Liver (tissue), 9 donors: ENCODE data around the gene RASA1. TPM values are rescaled to one million over a fixed set of nuclear protein-coding genes. Genes with fewer than 3 reads are reported as not detected.

ENCODE experiments used
- DNase-seq: peaks from one replicate; pipeline ENCODE4 v3.0.0-alpha.2; 2017; ENCODE audit warnings: low spot score
- H3K27ac ChIP-seq, 2 donors: one replicate each; pipeline ENCODE4 v1.7.0; 2013; ENCODE audit warnings: inconsistent platforms in 2 of 2, low read length in 2 of 2, control low read depth in 1 of 2, low read depth in 1 of 2, mild to moderate bottlenecking in 1 of 2
- H3K27me3 ChIP-seq, 4 donors: one replicate each; pipeline versions ENCODE4 v1.6.1 to v1.7.0; 2013; ENCODE audit warnings: low read length in 3 of 4, inconsistent platforms in 1 of 4, mild to moderate bottlenecking in 1 of 4, moderate library complexity in 1 of 4; ENCODE audit not compliant: control insufficient read depth in 4 of 4, insufficient read depth in 4 of 4
- H3K36me3 ChIP-seq, 4 donors: one replicate each; pipeline versions ENCODE4 v1.6.1 to v1.7.0; 2013; ENCODE audit warnings: low read length in 3 of 4, mild to moderate bottlenecking in 3 of 4, low read depth in 1 of 4, moderate library complexity in 1 of 4; ENCODE audit not compliant: control insufficient read depth in 4 of 4, insufficient read depth in 3 of 4
- H3K4me1 ChIP-seq, 4 donors: one replicate each; pipeline versions ENCODE4 v1.6.1 to v1.7.0; 2013; ENCODE audit warnings: low read length in 3 of 4, mild to moderate bottlenecking in 3 of 4, moderate library complexity in 1 of 4; ENCODE audit not compliant: control insufficient read depth in 4 of 4, insufficient read depth in 4 of 4
- H3K4me3 ChIP-seq, 3 donors: one replicate each; pipeline versions ENCODE4 v1.6.1 to v1.7.0; 2013; ENCODE audit warnings: low read length in 3 of 3, control low read depth in 1 of 3, low read depth in 1 of 3, mild to moderate bottlenecking in 1 of 3
- H3K9ac ChIP-seq, 2 donors: one replicate each; pipeline ENCODE4 v1.7.0; 2013; ENCODE audit warnings: low read length in 2 of 2, mild to moderate bottlenecking in 2 of 2, moderate library complexity in 2 of 2, control low read depth in 1 of 2, low read depth in 1 of 2
- H3K9me3 ChIP-seq, 4 donors: one replicate each; pipeline versions ENCODE4 v1.6.1 to v1.7.0; 2013; ENCODE audit warnings: low read length in 3 of 4; ENCODE audit not compliant: control insufficient read depth in 4 of 4
- EGR1 ChIP-seq, 2 donors: IDR thresholded peaks; 2 replicates each; pipeline ENCODE4 v1.6.1; 2016 to 2018; ENCODE audit warnings: antibody characterized with exemption in 2 of 2, low read depth in 2 of 2
- FOXA1 ChIP-seq: IDR thresholded peaks from 2 replicates; pipeline ENCODE4 v1.6.1; 2016; ENCODE audit warnings: antibody characterized with exemption
- FOXA2 ChIP-seq: IDR thresholded peaks from 2 replicates; pipeline ENCODE4 v1.6.1; 2016; ENCODE audit warnings: antibody characterized with exemption
- GABPA ChIP-seq, 2 donors: IDR thresholded peaks in 1 of 2; conservative IDR thresholded peaks in 1 of 2; 2 replicates each; pipeline ENCODE4 v1.6.1; 2016; ENCODE audit warnings: antibody characterized with exemption in 2 of 2, mild to moderate bottlenecking in 1 of 2, moderate library complexity in 1 of 2
- HNF4A ChIP-seq, 2 donors: conservative IDR thresholded peaks; 2 replicates each; pipeline ENCODE4 v1.6.1; 2016; ENCODE audit warnings: antibody characterized with exemption in 2 of 2, mild to moderate bottlenecking in 2 of 2
- HNF4G ChIP-seq: IDR thresholded peaks from 2 replicates; pipeline ENCODE4 v1.6.1; 2016; ENCODE audit warnings: antibody characterized with exemption
- JUND ChIP-seq, 2 donors: IDR thresholded peaks; 2 replicates each; pipeline ENCODE4 v1.6.1; 2016; ENCODE audit warnings: antibody characterized with exemption in 2 of 2
- NR2F2 ChIP-seq: IDR thresholded peaks from 2 replicates; pipeline ENCODE4 v1.6.1; 2016; ENCODE audit warnings: antibody characterized with exemption
- RAD21 ChIP-seq, 2 donors: IDR thresholded peaks; 2 replicates each; pipeline ENCODE4 v1.6.1; 2016; ENCODE audit warnings: antibody characterized with exemption in 2 of 2, mild to moderate bottlenecking in 2 of 2
- REST ChIP-seq: IDR thresholded peaks from 2 replicates; pipeline ENCODE4 v1.6.1; 2016; ENCODE audit warnings: antibody characterized with exemption, mild to moderate bottlenecking
- RXRA ChIP-seq, 2 donors: IDR thresholded peaks; 2 replicates each; pipeline ENCODE4 v1.6.1; 2017 to 2018; ENCODE audit warnings: antibody characterized with exemption in 2 of 2, mild to moderate bottlenecking in 1 of 2
- SP1 ChIP-seq: IDR thresholded peaks from 2 replicates; pipeline ENCODE4 v1.6.1; 2018; ENCODE audit warnings: antibody characterized with exemption, mild to moderate bottlenecking
- TAF1 ChIP-seq: conservative IDR thresholded peaks from 2 replicates; pipeline ENCODE4 v1.6.1; 2016; ENCODE audit warnings: antibody characterized with exemption, mild to moderate bottlenecking
- YY1 ChIP-seq: IDR thresholded peaks from 2 replicates; pipeline ENCODE4 v1.6.1; 2016; ENCODE audit warnings: antibody characterized with exemption, mild to moderate bottlenecking
- WGBS: extraction: QIAGEN DNeasy Blood & Tissue Kit; methylation state at CpG from one replicate; pipeline ENCODE4 v1.1.7; 2013; 5-methylcytosine and 5-hydroxymethylcytosine counted together
- polyA plus RNA-seq, 2 donors: library from polyadenylated mRNA; stranded (reverse) in 1 of 2; unstranded in 1 of 2; fragments of 200-250 nt in 1 of 2; fragments of >200 nt in 1 of 2; fragmentation: Nextera tagmentation in 1 of 2; extraction: Ambion mirVana in 1 of 2; gene quantifications; one replicate each; pipeline versions ENCODE4 v1.2.1 to v1.2.3, GENCODE V29; 2013 to 2015
- total RNA-seq, 2 donors: library from RNA; depleted of rRNA; stranded (reverse); fragments of >200 nt; gene quantifications; one replicate each; pipeline ENCODE4 v1.2.3, GENCODE V29; 2014
- TF ChIP-seq, protein P1 (sequence below): fragments of 150-350 bp; IDR thresholded peaks from 2 replicates; pipeline ENCODE4 v1.5.1; 2017; ENCODE audit warnings: improper control_type of control experiment, low read depth, low read length; ENCODE audit not compliant: missing input control
- TF ChIP-seq, protein P2 (sequence below): IDR thresholded peaks from 2 replicates; pipeline ENCODE4 v1.6.1; 2016; ENCODE audit warnings: antibody characterized with exemption
- TF ChIP-seq, protein P3 (sequence below): IDR thresholded peaks from 2 replicates; pipeline ENCODE4 v1.6.1; 2016; ENCODE audit warnings: antibody characterized with exemption
- donor health status: healthy.
- donor health status: healthy.
- donor health status: healthy.
- donor health status: healthy.
- donor health status: healthy.

The RASA1 gene
- total and polyA plus RNA-seq, 4 donors: 3.7 to 18.1 (median 7.0) TPM

- Histone ChIP-seq H3K36me3 (no peaks in the 10 kb centered on the region), H3K27ac (no peak overlapping the region), H3K4me3 (no peak overlapping the region), H3K9me3 (no peaks in the 10 kb centered on the region), H3K4me1 (no peaks in the 10 kb centered on the region), H3K9ac (no peak overlapping the region), H3K27me3 (no peaks in the 10 kb centered on the region)
- WGBS: 93% methylated on average over 2 of the region's 2 CpGs
- TF ChIP-seq GABPA (IDR thresholded peaks at IDR 0.05 in 1 of 2, conservative IDR thresholded peaks at IDR 0.05 in 1 of 2) (no peak), RXRA (IDR thresholded peaks at IDR 0.05) (no peak), RAD21 (IDR thresholded peaks at IDR 0.05) (no peak), EGR1 (IDR thresholded peaks at IDR 0.05; ENCODE audit: low read depth in 2 of 2) (no peak), REST (no peak), NR2F2 (no peak), HNF4G (no peak), HNF4A (conservative IDR thresholded peaks at IDR 0.05) (no peak), TAF1 (no peak), JUND (IDR thresholded peaks at IDR 0.05) (no peak)
- TF ChIP-seq, protein P1, sequence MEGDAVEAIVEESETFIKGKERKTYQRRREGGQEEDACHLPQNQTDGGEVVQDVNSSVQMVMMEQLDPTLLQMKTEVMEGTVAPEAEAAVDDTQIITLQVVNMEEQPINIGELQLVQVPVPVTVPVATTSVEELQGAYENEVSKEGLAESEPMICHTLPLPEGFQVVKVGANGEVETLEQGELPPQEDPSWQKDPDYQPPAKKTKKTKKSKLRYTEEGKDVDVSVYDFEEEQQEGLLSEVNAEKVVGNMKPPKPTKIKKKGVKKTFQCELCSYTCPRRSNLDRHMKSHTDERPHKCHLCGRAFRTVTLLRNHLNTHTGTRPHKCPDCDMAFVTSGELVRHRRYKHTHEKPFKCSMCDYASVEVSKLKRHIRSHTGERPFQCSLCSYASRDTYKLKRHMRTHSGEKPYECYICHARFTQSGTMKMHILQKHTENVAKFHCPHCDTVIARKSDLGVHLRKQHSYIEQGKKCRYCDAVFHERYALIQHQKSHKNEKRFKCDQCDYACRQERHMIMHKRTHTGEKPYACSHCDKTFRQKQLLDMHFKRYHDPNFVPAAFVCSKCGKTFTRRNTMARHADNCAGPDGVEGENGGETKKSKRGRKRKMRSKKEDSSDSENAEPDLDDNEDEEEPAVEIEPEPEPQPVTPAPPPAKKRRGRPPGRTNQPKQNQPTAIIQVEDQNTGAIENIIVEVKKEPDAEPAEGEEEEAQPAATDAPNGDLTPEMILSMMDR: no peak
- TF ChIP-seq, protein P2, sequence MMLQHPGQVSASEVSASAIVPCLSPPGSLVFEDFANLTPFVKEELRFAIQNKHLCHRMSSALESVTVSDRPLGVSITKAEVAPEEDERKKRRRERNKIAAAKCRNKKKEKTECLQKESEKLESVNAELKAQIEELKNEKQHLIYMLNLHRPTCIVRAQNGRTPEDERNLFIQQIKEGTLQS: no peak
- TF ChIP-seq, protein P3, sequence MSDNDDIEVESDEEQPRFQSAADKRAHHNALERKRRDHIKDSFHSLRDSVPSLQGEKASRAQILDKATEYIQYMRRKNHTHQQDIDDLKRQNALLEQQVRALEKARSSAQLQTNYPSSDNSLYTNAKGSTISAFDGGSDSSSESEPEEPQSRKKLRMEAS: no peak
- no peak for DNase-seq
These were observed 37.9 kb upstream of the RASA1 start for GRCh38 chr5:87229780-87230179.

- DNase-seq: no peak
- Histone ChIP-seq H3K4me3 (no peak overlapping the region), H3K4me1 (no peaks in the 10 kb centered on the region), H3K27ac (no peak overlapping the region), H3K36me3 (no peaks in the 10 kb centered on the region), H3K27me3 (peaks cover 0 to 3% (median 0%) of the 10 kb centered on the region in 4 donors), H3K9me3 (no peaks in the 10 kb centered on the region), H3K9ac (no peak overlapping the region)
- WGBS: 83% methylated on average over 5 of the region's 5 CpGs
- TF ChIP-seq GABPA (IDR thresholded peaks at IDR 0.05 in 1 of 2, conservative IDR thresholded peaks at IDR 0.05 in 1 of 2) (no peak), TAF1 (no peak), FOXA1 (no peak), SP1 (no peak), RAD21 (IDR thresholded peaks at IDR 0.05) (no peak), REST (no peak), RXRA (IDR thresholded peaks at IDR 0.05) (no peak), HNF4A (conservative IDR thresholded peaks at IDR 0.05) (no peak), NR2F2 (no peak), YY1 (no peak), FOXA2 (no peak)
- TF ChIP-seq, protein P2: no peak
- TF ChIP-seq, protein P3: no peak
- TF ChIP-seq, protein P1: no peak
These were observed 36.5 kb upstream of the RASA1 start for GRCh38 chr5:87231037-87231808.
